ENCODE measurements around the gene PSMG4.

PSMG4 gene

DNA sequence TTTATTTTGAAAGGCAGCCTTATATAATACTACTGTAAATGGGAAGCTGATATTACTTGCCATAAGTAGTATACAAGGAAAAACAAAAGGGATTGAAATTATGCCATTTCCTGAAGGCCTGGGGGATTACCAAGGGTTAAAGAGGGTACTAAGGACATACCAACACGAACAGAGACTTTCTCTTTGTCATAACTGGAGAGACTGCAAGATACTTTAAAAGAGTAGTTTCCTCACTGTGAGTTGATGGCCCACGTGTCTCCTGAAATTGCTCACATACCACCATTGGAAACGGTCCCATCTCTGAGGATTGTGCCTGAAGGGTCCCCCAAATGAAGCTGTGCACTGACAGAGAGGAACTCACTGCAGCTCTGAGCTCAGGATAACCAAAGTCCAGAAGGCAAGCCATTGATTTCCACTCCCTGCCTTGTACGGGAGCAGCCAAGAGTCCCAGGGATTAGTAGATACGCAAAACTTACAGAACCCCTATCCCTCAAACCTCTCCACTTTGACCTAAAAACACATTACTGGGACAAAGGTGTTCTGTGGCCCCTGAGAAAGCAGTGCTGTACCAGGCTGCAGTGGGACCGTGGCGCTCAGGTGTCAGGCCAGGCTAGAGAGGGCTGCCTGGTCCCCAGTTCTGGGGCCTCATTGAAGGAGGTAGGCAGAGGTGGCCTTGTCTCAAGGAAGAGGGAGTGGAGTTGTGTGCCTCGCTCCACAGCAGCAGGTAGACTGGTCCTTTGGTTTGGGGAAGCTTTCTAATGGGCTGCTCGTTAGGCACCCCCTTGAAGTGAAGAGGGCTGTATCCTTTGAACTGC, 15.2 kb downstream of the PSMG4 start:
- DNase-seq (ENCODE audit: low read depth in 1 of 2, low spot score in 1 of 2): no peak

DNA sequence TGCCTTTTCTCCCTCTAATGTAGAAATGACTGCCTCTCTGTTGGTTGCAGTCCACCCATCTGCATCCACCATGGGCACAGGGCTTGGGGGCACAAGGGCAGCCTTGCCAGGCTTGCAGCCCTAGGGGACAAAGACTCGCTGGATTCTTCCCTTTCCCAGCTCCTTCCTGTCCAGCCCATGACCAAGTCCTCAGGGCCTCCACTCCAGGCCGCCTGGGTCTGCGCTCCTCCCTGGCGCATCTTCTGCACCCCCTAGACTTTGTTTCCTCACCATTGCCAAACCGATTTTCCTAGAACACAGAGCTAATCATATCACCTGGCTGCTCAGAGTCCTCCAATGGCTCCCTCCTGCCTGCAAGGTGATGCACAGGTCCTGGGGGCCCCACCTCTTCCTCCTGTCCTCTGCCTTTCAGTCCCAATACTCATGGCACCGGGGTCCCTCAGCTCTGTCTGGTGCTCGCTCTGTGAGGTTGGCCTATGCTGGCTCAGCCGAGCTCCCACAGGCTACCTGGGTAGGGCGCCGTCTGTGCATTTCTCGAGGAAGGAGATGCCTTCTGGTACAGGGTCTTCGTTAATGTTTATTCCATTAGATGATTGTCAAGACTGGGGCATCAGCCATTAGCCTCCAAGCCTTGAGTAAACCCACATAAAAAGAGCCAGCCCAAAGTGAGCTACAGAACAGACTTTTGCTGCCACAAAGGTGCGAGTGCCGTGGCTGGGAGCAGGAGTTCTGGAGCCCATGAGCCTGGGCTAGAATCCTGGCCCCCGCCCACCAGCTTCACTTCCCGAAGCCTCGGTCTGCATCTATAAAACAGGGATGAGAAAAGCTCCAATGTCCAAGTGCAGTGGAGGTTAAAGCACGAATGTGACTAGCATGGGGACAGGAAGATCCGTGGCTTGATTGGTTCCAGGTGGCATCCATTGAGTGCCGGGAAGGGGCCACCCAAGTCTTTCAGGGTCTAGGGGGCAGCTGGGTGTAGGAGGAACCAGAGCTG, 17.7 kb downstream of the PSMG4 start:
- no peak for DNase-seq (ENCODE audit: low read depth in 1 of 2, low spot score in 1 of 2)

DNA sequence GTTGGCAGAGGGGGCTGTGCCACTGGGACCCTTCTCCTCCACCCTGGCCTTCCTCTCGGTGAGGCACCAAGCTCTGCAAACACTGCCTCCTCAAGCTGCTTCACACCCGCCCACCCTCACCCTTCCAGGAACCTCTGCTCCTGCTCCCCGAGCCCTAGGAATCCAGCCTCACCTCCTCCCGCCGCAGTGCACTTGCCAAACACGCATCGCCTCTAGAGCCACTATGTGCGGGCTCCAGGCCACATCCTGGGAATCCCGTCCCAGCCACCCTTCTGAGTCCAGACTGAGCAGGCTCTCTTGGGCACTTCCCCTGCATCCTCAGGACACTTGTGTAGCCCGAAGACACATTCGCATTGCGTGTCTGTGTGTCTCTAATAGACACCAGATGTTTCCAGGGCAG, 18.5 kb downstream of the PSMG4 start:
- no peak for DNase-seq (ENCODE audit: low read depth in 1 of 2, low spot score in 1 of 2)

DNA sequence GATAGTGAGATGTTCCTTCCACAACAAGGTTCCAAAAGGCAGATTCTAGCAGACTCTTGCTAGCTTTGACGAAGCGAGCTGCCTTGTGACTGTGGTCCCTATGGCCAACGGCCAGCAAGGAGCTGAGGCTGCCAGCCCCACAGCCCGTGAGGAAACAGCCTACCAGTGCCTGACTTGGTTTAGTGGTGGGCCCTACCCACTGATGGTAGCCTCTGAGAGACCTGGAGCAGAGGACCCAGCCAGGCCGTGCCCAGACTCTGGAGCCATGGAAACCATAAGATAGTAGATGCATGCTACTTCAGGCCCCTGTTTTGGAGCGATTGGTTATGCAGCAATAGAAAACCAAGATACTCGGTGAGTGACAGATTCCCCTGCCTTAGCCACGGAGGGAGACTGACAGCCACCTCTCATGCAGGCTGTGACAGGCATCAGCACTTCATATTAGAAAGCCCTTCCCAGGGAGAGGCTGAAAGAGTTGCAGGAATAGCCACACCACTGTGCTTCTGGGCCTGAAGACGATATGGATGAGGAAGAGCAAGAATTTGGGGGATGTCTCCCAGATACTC, 19.2 kb downstream of the PSMG4 start:
- DNase-seq (ENCODE audit: low read depth in 1 of 2, low spot score in 1 of 2): no peak

GRCh38 chr6:3278691-3279090, 19.9 kb downstream of the PSMG4 start:
- no peak for DNase-seq (ENCODE audit: low read depth in 1 of 2, low spot score in 1 of 2)

- DNase-seq (ENCODE audit: low read depth in 1 of 2, low spot score in 1 of 2): no peak
Observed at GRCh38 chr6:3280091-3280490, 21.3 kb downstream of the PSMG4 start.

DNA sequence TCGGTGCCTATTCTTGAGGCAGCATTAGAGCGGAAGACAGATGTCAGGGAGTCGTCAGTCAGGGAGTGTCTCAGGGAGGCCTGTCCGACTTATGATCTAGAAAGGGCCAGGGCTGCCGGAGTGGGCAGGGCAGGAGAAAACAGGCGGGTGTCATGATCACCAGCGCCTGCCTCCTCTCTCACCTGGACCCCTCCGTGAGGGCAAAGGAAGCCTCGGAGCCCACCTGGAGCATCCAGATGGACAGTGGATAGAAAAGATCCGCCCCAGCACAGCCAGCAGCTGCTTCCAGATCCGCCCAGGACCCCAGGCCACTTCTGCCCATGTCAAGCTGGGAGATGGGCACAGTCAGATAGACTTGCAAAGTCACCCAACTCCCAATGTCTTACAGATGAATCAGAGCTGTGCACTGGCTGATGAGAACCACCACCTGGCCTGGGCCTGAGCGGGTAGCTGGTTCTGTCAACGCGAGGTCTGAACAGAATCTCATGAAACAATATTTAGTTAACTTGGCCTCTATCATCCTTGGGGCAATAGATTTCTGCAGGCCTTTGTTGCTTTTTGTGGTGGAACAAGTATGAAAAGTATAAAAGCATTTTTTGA, 22.2 kb downstream of the PSMG4 start:
- DNase-seq (ENCODE audit: low read depth in 1 of 2, low spot score in 1 of 2): no peak

DNA sequence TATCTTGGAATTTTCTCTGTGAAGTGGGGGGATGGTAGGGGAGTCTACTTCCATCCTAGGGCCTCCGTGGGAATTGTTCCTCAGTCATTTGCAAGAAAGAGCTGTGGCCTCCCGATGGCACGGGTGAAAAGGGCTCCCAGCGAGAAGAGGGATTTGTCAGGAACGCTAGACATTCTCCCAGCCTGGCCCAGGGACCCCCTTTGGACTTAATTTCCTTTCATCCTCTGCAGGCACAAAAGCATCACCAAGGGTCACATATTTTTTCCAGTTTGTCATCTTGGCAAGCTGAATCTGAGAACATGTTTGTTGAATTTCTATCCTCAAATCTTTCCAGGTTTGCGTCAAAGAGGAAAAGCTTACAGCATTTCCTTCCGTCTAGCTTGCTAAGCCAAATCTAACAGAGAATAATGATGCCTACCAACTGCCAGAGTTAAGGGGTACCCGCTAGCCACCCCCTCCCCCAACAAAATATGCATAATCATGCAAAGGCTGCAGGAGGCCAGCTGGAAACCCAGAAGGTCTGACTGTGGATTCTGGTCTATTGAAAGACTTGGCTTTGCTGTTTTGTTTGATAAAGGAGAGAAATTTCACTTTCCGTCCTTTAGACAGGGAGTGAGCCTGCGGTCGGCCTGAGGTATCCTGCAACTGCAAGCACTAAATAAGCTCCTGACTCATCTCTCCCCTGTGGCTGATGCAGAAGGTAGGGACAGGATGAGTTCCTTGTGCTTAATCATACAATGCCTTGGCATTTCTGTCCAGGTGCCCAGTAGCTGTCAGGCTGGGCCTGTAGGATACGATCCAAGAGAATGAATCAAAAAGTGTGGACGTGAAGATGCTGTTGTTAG, 23.1 kb downstream of the PSMG4 start:
- no peak for DNase-seq (ENCODE audit: low read depth in 1 of 2, low spot score in 1 of 2)

DNA sequence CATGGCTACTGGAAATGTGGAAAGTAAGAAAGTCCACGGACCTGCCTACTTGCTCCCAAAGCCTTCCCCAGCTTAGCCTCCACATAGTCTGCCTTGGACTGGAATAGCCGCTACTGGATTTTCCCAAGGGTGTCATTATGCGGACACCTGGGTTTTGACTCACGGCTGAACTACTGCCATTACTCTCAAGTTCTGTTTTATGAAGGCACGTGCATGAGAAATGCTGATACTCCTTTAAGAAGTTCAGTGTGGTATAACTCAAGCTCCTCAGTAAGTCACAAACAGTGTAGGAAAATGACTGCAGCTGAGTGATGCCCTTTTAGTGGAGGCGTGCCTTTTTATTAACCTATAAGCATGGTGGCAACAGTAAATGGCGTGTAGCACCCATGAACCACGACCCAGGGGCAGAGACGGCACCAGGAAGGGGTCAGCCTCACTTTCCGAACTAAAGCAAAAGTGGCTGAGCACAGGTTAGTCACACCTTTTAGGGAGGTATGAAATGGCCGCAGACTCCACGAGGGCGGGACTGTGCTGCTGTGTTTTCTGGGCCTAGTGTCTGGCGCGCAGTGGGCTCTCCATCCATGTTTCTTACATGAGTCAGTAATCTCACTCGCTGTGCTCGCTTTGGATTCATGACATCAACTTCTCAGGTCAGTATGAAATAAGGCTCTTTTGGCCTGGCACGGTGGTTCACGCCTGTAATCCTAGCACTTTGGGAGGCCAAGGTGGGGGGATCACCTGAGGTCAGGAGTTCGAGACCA, 23.9 kb downstream of the PSMG4 start:
- no peak for DNase-seq (ENCODE audit: low read depth in 1 of 2, low spot score in 1 of 2)

- DNase-seq (ENCODE audit: low read depth in 1 of 2, low spot score in 1 of 2): no peak
Observed at GRCh38 chr6:3283241-3283640, 24.5 kb downstream of the PSMG4 start.

DNA sequence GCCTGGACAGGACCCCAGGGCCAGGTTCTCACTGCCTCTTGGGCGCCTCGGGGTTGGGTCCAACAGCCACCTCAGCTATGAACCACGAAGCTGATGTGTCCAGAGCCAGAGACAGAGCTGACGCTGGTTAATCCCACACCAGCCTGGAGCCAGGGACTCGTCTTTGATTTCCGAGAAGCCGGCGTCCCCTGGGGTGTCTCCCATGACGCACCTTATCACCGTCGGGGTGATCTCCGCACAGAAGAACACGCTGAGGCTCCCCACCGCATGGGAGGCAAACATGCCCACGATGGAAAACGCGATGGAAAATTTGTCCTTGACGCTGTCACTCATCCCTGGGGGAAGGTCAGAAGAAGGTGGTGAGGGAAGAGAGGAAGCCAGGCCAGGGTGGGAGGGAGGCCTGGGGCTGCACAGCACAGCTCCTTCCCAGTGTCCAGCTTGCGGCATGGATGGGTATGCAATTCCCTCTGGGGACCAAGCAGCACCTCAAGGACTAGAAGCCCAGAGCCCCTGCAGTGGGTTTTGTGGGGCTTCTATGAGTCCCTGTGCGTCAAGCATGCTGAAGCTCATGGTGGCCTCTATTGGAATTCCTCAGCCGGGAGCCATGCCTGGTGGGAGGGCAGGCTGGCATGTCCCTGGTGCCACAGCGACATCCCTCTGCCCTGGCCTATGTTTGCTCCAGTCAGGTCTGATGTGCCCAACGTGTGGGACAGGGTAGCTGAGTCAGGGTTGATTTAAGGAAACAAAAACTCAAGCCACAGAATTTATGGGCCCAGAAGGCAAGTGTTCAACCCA, 25.1 kb downstream of the PSMG4 start:
- no peak for DNase-seq (ENCODE audit: low read depth in 1 of 2, low spot score in 1 of 2)

GRCh38 chr6:3284436-3284876, 25.7 kb downstream of the PSMG4 start:
- no peak for DNase-seq (ENCODE audit: low read depth in 1 of 2, low spot score in 1 of 2)

DNA sequence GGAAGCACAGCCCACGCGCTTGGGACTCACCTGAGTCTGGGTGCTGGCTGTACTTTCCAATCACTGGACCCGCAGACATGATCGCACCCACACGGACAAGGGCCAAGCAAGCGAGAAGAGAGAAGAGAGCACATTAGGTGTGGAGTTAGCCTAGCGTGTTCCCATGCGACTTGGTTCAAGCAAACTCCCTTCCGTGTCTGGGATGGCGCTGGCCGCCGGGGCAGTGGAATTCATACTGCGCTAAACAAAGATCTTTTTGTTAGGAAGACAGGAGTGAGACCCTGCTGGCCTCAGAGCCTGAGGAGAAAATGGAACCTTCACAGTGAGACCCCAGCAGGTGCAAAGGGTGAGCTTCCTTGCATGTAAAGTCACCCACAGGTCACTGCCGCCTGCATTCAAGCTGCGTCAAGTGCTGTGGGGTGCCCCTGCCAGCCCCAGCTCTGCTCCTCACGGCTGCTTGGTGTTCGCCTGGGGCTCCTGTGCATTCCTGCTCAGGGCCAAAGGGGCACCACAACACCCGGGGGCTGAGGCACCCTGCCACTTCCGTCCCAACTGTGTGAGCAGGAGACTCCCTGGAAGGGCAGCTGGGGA, 26.4 kb downstream of the PSMG4 start:
- DNase-seq (ENCODE audit: low read depth in 1 of 2, low spot score in 1 of 2): no peak

DNA sequence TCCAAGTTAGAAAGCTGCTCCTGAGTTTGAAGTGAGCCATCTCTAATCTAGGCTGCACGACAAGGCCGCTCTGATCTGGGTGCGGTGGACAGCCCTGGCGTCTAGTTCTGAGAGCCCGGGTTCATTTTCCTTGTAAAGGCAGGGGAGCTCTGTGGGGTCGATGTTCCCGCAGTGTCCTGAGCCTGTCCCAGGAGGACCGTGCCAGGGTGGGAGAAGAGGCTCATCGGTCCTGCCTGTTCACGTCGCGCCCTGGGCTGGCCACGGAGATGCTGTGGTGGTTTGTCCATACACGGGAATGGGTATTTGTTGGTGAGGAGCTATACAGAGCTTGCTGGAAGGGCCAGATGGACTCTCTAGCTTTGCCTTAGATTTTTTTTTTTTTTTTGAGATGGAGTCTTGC, 27.0 kb downstream of the PSMG4 start:
- no peak for DNase-seq (ENCODE audit: low read depth in 1 of 2, low spot score in 1 of 2)

DNA sequence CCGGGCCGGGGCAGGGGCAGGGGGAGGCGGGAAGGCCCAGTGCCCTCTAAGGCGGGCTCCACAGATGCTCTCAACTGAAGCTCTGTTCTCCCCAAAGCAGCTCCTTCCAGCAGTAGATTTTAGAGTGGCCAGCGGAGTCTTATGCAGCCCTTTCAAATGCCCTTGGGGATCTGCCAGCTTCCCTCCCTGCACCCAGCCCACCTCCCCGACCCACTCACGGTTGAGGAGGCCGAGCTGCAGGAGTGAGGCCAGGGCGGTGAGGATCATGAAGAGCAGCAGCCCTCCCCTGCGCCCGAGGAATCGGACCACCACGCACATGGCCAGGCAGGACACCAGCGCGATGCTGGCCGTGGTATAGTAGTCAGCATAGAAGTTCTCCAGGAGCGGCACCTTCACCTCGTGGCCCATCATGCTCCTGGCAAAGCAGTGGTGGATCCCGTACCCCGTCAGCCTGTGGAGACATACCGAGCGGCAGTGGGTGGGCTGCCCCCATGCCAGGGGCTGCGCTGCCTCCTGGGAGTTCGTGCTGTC, 28.0 kb downstream of the PSMG4 start:
- no peak for DNase-seq (ENCODE audit: low read depth in 1 of 2, low spot score in 1 of 2)

DNA sequence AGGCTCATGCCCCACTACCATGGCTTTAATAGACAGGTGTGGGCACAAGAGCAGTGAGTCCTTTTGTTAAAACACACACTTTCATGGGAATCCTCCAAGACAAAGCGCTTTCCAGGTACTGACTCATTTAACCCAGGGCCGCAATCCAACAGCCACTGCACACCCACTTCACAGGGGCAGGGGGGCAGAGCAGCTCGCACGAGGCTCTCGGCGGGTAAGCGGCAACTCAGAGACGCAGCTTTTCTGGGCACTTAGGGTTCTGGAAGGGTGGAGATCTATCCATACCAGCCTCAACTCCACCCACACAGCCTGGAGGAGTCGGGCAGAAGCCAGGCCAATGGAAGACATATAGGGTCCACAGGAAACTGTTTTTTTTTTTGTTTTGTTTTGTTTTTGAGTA, 28.6 kb downstream of the PSMG4 start:
- DNase-seq (ENCODE audit: low read depth in 1 of 2, low spot score in 1 of 2): no peak

DNA sequence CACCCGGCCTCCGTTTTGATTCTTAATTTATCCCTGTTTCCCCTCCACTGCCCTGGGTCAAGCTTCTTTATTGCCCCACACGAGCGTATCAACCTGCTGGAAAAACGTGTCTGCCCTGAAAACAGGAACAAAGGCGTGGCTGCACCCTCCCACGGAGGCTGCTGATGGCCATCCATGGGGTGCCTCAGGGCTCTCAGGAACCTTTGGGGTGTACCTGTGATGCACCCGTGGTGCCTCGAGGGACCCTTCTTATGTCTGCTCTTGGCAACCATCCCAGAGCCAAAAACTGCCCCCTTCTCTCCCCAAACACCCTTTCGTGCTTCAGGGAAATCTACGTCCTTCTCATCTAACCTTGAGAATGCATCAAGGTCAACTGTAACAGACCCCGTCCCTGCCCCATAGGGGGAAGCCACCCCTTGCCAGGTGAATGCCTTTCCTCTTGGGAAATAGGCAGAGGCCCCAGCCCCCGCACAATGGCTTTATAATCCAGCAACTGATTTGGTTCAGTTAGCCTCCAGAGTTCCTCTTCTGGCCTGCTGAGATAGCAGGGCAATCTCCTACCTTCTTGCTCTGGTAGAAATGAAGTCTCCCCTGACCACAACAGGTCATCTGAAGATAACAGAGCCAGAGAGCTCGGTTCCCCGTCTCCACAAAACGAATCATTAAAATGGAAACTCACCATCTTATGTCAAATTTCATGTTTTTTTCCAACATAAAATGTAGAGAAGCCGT, 29.4 kb downstream of the PSMG4 start:
- DNase-seq (ENCODE audit: low read depth in 1 of 2, low spot score in 1 of 2): no peak

Measured in activated CD4-positive, alpha-beta T cell treated with anti-CD3 and anti-CD28 coated beads, Interleukin-2, amount 50 U/mL, for 24 hours (primary cell).